ENCODE measurements around the gene STK32B. TPM values are rescaled to one million over a fixed set of nuclear protein-coding genes. Genes with fewer than 3 reads are reported as not detected.

Gene STK32B
- total RNA-seq, 1 donor = 5.3 TPM

DNA sequence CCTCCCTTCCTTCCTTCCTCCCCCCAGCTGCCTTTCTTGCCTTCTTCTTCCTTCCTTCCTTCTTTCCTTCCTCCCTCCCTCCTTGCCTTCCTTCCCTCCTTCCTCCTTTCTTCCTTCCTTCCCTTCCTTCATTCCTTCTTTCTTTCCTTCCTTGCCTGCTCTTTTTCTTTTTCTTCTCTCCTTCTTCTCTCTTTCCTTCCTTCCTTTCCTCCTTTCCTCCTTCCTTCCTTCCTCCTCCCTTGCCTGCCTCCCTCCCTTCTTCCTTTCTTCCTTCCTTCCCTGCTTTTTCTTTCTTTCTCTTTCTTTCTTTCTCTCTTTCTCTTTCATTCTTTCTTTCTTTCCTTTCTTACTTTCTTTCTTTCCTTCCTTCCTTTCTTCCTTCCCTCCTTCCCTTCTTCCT, 49.1 kb downstream of the STK32B start:
- no peak overlapping the region for H3K4me3 ChIP-seq (ENCODE audit: low read depth, low read length)
- TF ChIP-seq, protein P1, sequence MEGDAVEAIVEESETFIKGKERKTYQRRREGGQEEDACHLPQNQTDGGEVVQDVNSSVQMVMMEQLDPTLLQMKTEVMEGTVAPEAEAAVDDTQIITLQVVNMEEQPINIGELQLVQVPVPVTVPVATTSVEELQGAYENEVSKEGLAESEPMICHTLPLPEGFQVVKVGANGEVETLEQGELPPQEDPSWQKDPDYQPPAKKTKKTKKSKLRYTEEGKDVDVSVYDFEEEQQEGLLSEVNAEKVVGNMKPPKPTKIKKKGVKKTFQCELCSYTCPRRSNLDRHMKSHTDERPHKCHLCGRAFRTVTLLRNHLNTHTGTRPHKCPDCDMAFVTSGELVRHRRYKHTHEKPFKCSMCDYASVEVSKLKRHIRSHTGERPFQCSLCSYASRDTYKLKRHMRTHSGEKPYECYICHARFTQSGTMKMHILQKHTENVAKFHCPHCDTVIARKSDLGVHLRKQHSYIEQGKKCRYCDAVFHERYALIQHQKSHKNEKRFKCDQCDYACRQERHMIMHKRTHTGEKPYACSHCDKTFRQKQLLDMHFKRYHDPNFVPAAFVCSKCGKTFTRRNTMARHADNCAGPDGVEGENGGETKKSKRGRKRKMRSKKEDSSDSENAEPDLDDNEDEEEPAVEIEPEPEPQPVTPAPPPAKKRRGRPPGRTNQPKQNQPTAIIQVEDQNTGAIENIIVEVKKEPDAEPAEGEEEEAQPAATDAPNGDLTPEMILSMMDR (IDR thresholded peaks at IDR 0.05; ENCODE audit: insufficient read depth, low read length) = no peak

GRCh38 chr4:5100986-5101385, 49.7 kb downstream of the STK32B start:
- TF ChIP-seq, protein P1 (IDR thresholded peaks at IDR 0.05; ENCODE audit: insufficient read depth, low read length) = no peak
- H3K4me3 ChIP-seq (ENCODE audit: low read depth, low read length) = no peak overlapping the region
- no peak for DNase-seq (ENCODE audit: low read depth)

More for the DNA sequence above, 49.1 kb downstream of the STK32B start:
- DNase-seq (ENCODE audit: low read depth) = no peak

- DNase-seq (ENCODE audit: low read depth) = no peak
- no peak overlapping the region for H3K4me3 ChIP-seq (ENCODE audit: low read depth, low read length)
- TF ChIP-seq, protein P1 (IDR thresholded peaks at IDR 0.05; ENCODE audit: insufficient read depth, low read length) = no peak
These were observed 50.3 kb downstream of the STK32B start for GRCh38 chr4:5101571-5101970.

GRCh38 chr4:5110901-5111300, 59.6 kb downstream of the STK32B start:
- DNase-seq (ENCODE audit: low read depth) = no peak
- TF ChIP-seq, protein P1 (IDR thresholded peaks at IDR 0.05; ENCODE audit: insufficient read depth, low read length) = no peak
- H3K4me3 ChIP-seq (ENCODE audit: low read depth, low read length) = no peak overlapping the region

- TF ChIP-seq, protein P1 (IDR thresholded peaks at IDR 0.05; ENCODE audit: insufficient read depth, low read length) = no peak
- no peak overlapping the region for H3K4me3 ChIP-seq (ENCODE audit: low read depth, low read length)
- DNase-seq (ENCODE audit: low read depth) = no peak
These were observed 61.2 kb downstream of the STK32B start for GRCh38 chr4:5112333-5113095.

- H3K4me3 ChIP-seq (ENCODE audit: low read depth, low read length) = no peak overlapping the region
- DNase-seq (ENCODE audit: low read depth) = no peak
- TF ChIP-seq, protein P1 (IDR thresholded peaks at IDR 0.05; ENCODE audit: insufficient read depth, low read length) = no peak
These were observed 63.7 kb downstream of the STK32B start for GRCh38 chr4:5114950-5115349.

All from fibroblast of the aortic adventitia (primary cell).